Vagina (tissue), 2 donors: Measurements from ENCODE around the gene OPTC.

Source experiments
- CTCF ChIP-seq, 3 experiments: fragments of 450-650 bp in 2 of 3; fragments of 200-600 bp in 1 of 3; sonication (generic) in 1 of 3; IDR thresholded peaks; one replicate each; pipeline ENCODE4 v1.5.1; 2017 to 2019; ENCODE audit warnings: antibody characterized with exemption in 3 of 3, mild to moderate bottlenecking in 2 of 3, moderate library complexity in 2 of 3
- POLR2A ChIP-seq, 2 donors: fragments of 450-650 bp; IDR thresholded peaks; one replicate each; pipeline ENCODE4 v1.6.1; 2017; ENCODE audit warnings: antibody characterized with exemption in 2 of 2, mild to moderate bottlenecking in 2 of 2, moderate library complexity in 2 of 2

GRCh38 chr1:203555076-203555475, 61.1 kb downstream of the OPTC start:
- TF ChIP-seq CTCF (IDR thresholded peaks at IDR 0.05) (no peak), POLR2A (IDR thresholded peaks at IDR 0.05) (no peak)
